ENCODE results near the gene MED16.

Gene MED16

DNA sequence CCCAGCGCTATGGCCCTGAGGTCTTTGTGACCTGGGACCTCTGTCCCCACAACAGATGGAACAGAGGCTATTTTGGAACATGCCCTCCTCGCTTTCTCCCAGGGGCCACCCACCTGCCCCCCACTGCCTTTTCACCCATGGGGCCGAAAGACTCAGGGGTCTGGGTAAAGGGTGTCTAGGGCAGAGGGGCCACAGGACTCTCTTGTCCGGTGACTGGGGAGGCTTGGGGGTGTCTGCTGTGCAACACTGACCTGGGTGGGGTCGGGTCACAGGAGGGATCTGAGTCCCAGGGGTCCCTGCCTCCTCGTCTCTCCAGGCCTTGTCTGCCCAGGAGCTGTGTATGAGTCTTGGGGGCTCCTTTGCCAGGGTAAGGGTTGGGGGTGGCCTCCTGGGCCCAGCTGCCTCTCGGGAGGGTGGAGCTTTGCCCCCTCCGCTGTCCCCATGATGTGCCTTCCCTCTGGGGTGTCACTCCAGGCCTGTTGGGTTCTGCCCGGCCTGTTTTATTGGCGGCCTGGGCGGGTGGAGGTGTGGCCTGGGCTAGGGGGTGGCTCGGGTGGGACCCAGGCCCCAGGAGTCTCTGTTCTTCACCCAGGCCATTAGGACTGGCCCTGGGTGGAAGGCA lies 34.9 kb upstream of the MED16 start:
- no peak for DNase-seq (ENCODE audit: low read depth in 1 of 2, low spot score in 1 of 2)

DNA sequence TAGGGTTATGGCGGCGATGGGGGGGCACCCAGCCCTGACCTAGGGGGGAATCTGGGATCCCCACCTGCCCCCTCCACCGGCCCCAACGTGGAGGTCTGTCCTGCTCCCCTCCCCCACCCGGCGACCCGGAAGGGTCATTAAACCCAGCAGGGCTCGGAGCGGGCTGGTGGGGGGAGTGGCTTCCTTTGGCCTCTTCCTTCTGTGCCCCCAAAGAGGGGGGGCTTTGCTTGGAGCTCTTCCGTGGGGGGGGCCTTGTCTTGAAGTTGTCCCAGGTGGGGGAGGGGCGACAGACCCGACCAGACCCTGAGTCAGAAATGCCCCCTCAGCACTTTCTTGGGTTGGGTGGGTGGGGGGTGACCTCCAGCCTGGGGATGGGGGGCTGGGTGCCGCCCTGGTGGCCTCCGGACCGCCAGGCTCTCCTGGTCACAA lies 34.4 kb upstream of the MED16 start:
- DNase-seq (ENCODE audit: low read depth in 1 of 2, low spot score in 1 of 2): no peak

DNA sequence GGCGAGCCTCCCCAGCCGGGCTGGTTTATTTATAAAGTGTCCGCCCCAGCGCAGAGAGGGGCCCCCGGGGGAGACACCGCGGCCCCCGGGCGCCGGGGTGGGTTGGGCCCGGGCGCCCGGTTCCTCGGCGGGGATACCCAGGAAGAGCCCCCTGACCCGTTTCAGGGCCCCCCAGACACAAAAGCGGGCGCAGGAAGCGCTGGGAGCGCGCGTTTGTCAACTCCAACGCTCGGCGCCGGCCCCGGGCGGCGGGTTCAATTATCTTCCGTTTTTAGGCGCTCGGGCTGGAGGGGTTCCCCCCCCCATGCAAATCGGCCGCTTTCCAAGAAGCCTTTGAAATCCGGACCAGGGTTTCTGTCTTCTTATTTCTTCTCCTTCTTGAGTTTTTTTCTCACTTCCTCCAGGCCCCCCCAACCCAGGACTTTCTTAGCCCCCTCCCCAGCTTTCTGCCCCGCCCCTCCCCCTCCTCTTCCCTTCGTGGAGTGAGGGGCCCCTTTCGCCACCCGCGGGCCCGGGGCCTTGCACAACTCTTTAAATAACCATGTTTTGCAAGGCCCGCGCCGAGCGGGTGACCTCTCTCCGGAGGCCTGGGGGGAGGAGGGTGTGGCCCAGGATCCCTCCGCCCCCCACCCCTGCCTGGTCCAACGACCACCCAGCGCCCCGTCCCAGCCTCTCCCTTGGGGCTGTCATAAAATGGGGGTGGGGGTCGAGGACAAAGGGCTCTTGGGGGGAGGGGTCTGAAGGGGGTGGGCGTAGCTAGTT lies 33.8 kb upstream of the MED16 start:
- DNase-seq (ENCODE audit: low read depth in 1 of 2, low spot score in 1 of 2): no peak

DNA sequence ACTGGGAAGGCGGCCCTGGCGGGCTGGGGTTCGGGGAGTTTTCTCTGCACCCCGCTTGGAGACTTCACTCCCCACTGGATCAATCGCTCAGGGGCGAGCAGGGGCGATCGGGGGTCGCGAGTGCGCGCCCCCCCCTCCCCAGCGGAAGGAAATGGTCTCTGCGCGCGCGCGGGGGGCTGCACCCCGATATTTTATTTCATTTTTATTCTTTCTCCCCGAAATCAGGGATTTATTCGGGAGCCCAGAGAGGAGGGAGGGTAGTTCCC lies 33.3 kb upstream of the MED16 start:
- no peak for DNase-seq (ENCODE audit: low read depth in 1 of 2, low spot score in 1 of 2)

DNA sequence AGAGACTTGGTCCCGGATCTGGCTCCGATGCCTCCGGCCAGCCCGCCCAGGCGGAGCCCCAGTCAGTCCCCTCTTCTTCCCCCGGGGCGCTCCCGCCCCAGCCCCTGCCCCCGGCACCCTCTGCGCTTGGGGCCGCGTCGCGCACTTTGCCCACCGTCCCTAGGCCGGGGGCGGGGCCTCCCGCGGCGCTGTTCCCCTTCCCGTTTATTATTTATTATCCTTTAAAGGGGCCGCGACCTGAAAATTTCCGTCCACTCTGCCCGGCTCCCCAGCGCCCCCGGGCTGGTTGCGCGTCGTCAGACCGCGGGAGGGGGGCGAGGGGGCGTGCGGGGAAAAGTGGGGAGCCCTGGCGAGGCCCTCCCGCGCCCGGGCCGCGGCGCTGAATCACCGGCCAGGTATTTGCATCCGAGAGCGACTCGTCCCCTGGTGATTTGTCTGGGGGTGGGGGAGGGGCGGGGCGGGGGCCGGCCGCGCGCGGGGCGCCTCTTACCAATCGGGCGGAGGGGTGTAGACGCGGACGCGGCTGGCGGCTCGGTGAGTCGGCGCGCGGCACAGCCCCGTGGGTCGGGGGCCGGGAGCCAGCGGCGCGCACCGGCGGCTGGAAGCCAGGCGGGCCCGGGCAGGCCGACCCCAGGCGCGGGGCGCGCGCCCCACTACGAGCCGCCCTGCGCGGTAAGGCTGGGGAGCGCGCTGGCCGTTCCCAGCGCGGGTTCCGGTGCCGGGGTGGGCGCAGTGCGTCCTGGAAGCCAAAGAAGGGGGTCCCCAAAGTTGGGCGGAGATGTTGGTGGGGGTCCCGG lies 32.7 kb upstream of the MED16 start, which contains the start of gene ARID3A:
TSS of gene ARID3A (plus strand) at position 510 of the 797 bp plus-strand sequence. CDS start 3,494 bp downstream, outside the sequence.
- DNase-seq (ENCODE audit: low read depth in 1 of 2, low spot score in 1 of 2): peak; percentile 60 to 66

DNA sequence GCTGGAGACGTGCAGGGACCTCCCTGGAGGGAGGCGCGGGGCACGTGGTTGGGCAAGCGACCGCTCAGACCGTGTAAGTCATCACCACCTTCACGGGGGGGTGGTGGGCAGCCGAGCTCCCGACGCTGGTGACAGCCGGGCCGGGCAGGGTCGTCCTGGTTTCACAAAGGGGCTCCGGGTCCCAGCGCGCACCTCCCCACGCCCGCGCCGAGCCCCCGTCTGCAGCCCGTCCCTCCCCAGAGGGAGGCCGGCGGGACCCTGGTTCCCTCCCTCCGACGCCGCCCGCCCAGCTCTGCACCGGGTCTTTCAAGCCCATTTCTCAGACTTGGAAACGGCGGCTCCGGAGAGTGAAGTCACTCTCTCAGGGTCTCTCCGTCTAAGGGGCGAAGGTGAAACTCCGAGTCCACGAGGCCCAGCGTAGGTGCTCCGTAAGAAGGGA lies 32.1 kb upstream of the MED16 start:
- no peak for DNase-seq (ENCODE audit: low read depth in 1 of 2, low spot score in 1 of 2)

DNA sequence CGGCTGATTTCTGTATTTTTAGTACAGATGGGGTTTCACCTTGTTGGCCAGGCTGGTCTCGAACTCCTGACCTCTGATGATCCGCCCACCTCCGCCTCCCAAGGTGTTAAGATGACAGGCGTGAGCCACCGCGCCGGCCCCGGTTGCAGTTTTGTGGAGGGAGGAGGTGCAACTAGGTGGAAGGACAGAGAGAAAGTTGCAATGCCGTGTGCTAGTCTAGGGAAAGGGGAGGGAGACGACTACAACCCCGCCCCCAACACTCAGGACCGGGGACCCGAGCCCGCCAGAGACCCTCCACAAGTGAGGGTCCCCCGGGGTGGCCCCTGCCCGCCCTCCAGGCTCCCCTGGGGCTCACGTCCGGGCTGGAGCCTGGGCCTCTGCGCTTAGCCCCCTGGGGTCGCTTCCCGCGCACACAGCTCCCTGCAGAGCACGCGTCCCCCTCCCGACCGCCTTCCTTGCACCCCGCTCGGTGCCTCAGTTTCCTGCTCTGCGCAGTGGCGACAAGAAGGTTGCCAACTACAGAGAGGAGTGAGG lies 31.6 kb upstream of the MED16 start:
- DNase-seq (ENCODE audit: low read depth in 1 of 2, low spot score in 1 of 2): no peak

DNA sequence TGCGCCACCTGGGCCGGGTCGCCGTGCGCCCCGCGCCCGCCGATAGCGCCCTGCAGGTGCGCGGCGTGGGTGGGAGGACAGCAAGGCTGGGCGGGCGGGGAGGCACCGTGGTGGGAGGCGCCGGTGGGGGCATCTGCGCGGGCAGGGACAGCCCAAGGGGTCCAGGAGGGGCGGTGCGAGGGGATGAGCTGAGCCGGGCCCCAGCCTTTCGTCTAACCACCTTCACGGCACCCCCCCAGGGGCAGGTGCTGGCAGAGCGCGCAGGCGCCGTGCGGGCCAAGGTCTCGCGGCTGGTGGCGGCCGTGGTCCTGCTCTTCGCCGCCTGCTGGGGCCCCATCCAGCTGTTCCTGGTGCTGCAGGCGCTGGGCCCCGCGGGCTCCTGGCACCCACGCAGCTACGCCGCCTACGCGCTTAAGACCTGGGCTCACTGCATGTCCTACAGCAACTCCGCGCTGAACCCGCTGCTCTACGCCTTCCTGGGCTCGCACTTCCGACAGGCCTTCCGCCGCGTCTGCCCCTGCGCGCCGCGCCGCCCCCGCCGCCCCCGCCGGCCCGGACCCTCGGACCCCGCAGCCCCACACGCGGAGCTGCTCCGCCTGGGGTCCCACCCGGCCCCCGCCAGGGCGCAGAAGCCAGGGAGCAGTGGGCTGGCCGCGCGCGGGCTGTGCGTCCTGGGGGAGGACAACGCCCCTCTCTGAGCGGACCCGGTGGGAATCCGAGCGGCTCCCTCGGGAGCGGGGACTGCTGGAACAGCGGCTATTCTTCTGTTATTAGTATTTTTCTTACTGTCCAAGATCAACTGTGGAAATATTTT lies 27.3 kb upstream of the MED16 start:
- peak in 1 of 2 donors; percentile 51 for DNase-seq (ENCODE audit: low read depth in 1 of 2, low spot score in 1 of 2)

DNA sequence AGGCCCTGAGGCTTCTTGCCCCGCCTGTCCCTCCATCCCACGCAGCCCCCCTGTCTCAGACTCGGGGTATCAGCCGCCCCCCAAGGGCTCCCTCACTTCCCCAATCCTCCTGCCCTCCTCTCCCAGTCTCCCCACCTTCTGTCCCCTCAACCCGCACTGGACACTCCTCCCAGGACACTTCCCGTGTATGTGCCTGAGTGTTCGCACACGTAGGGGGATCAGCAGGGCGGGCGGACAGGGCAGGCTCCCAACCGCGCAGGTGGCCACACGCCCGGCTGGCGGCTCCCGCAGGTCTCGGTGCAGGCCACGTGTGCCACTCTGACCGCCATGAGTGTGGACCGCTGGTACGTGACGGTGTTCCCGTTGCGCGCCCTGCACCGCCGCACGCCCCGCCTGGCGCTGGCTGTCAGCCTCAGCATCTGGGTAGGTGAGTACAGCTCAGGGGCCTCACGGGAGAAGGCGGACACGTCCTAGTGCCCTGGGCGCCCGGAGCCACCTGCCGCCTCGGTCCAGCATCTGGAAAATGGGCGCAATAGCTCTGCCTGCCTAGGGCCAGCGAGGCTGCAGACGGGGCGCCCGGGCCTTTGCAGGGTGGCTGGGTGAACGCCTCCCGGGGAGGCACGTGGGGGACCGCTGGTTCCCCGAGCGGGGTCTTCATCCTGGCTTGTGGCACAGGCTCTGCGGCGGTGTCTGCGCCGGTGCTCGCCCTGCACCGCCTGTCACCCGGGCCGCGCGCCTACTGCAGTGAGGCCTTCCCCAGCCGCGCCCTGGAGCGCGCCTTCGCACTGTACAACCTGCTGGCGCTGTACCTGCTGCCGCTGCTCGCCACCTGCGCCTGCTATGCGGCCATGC lies 26.4 kb upstream of the MED16 start:
- peak in 1 of 2 donors; percentile 27 for DNase-seq (ENCODE audit: low read depth in 1 of 2, low spot score in 1 of 2)

DNA sequence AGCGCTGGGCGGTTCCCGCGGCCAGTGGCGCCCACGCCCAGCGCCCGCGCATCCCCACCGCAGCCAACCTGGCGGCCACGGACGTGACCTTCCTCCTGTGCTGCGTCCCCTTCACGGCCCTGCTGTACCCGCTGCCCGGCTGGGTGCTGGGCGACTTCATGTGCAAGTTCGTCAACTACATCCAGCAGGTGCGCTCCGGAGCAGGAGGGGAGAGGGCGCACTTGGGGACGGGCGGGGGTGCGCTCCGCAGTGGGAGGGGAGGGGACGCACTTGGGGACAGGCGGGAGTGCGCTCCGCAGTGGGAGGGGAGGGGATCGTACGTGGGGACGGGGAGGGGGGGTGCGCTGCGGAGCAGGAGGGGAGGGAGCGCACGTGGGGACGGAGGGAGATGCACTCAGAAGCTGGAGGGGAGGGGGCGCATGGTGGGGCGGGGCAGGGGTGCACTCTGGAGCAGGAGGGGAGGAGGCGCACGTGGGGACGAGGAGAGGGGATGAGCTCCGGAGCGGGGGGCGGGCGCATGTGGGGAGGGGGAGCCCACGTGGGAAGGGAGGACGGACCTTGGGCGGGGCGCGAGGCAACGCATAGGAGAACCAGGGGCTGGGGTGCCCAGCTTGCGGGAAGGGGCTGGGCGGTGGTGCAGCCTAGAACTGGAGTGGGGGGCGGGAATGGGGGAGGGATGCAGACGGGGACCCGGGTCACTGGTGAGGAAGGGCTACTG lies 25.7 kb upstream of the MED16 start:
- DNase-seq (ENCODE audit: low read depth in 1 of 2, low spot score in 1 of 2): no peak

DNA sequence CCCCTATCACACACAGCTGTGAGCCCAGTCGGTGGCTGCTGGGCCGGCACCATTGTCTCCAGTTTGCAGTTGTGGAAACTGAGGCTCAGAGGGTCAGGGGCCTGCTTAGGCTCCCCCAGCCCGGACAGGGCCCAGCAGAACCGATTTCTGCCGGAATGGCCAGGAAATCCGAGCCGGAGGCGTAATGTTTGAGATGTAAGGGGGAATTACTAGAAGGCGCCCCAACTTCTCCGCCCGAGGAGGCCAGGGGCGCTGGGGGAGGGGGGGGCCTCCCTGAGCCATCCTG lies 25.1 kb upstream of the MED16 start:
- DNase-seq (ENCODE audit: low read depth in 1 of 2, low spot score in 1 of 2): no peak

DNA sequence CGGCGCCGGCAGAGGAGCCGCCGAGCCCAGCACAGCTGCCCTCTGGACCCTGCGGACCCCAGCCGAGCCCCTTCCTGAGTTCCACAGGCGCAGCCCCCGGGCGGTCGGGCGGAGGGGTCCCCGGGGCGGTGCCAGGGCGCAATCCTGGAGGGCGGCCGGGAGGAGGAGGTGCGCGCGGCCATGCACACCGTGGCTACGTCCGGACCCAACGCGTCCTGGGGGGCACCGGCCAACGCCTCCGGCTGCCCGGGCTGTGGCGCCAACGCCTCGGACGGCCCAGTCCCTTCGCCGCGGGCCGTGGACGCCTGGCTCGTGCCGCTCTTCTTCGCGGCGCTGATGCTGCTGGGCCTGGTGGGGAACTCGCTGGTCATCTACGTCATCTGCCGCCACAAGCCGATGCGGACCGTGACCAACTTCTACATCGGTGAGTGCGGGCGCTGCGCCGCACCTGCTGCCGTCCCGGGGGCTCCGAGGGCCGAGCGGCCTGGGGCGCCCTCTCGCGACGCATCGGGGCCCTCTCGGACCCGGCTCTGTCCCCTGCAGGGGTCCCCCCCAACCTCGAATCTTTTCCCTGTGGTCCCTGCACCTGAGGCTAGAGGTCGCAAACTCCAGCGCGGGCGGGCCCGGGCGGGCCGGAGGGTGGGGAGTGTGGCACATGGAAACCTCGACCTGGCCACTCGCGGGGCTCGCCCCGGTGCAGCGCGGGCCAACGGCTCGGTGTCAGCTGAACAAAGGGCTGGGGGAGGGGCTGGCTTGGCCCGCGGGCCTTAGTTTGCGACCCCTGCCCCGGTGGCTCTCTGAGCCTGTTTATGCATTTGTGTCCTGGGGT lies 24.6 kb upstream of the MED16 start, which contains the start of gene KISS1R:
TSS of gene KISS1R (plus strand) at position 11 of the 829 bp plus-strand sequence. CDS start at position 181, 170 bp downstream.
- no peak for DNase-seq (ENCODE audit: low read depth in 1 of 2, low spot score in 1 of 2)

DNA sequence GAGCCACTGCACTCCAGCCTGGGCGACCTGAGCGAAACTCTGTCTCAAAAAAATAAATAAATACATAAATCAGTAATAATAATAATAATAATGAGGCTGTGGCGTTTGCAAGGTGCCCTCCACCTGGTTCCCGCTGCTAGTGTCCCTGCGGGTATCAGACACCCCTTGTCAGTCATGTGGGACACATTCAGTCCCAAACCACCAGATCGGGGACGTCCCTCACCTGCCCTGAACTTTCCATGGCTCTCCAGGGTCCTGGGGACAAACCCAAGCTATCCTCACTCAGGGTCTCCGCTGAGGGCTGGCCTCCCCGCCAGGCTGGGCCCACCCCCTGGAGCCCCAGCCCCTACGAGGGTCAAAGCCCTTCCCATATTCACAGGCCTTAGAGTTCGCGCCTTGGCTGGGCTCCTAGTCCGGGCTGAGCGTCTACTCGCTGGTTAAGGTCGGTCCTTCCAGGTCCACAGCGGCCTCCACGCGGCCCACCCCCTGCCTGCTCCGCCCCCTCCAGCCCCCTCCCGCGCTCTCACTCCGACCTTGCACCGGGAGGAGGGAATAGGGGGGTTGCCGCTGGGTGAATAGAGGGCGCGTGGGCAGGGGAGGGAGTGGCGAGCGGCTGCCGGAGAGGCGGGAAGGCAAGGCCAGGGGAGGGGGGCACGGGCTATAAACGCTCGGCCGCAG lies 23.8 kb upstream of the MED16 start:
- DNase-seq (ENCODE audit: low read depth in 1 of 2, low spot score in 1 of 2): no peak

DNA sequence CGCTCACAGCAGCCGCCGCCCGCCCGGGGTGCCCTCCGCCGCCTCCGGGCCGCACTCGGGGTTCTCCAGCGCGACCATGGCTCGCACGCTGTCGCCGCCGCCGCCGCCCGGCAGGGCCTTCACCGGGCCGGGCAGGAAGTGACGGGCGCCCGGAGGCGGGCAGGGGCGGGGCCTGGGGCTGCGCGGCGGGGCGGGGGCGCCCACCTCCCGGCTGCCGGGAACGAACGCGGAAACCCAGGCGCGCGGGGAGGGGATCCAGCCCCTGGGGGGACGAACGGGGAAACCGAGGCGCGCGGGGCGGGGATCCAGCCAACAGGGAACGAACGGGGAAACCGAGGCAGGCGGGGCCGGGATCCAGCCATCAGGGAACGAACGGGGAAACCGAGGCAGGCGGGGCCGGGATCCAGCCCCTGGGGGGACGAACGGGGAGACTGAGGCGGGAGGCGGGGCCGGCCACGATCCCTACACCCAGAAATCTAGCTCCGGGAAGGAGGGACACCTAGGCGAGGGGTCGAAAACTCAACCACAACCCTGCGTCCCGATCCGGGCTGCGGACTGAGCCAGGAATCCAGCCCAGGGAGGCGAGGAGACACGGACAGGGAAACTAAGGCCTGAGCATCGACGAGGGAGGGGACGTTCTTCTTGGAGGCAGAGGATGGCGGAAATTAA lies 20.2 kb upstream of the MED16 start, which contains the start of gene R3HDM4:
TSS of gene R3HDM4 (minus strand) at position 140 of the 669 bp plus-strand sequence. CDS start at position 78, 62 bp downstream.
- peak; percentile 74 to 87 for DNase-seq (ENCODE audit: low read depth in 1 of 2, low spot score in 1 of 2)

DNA sequence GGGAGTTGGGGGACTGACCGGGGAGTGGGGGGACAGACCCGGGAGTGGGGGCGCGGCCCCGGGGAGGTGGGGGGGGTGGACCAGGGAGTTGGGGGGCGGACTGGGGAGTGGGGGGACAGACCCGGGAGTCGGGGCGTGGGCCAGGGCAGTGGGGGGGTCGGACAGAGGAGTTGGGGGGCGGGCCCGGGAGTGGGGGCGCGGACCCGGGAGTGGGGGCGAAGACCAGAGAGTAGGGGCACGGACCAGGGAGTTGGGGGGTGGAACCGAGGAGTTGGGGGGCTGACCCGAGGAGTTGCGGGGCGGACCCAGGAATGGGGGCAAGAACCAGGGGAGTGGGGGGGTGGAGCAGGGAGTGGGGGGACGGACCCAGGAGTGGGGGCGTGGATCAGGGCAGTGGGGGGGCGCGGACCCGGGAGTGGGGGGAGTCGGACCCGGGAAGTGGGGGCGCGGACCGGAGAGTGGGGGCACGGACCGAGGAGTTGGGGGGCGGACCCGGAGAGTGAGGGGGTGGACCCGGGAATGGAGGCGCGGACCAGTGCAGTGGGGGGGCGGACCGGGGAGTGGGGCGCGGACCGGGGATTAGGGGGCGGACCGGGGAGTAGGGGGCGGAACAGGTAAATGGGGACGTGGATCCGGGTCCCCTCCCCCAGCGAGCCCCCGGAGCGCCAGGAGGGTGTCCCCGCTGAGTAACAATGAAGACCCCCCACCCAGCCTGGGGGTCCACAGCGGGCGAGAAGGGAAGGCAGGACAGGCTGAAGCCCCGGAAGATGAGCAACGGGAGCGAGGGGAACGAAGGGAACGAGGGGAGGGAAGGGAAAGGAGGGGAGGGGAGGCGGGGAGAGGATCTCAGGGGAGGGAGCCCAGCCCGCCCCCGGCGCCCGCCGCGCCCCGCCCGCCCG lies 19.4 kb upstream of the MED16 start:
- no peak for DNase-seq (ENCODE audit: low read depth in 1 of 2, low spot score in 1 of 2)
